Inflammatory macrophage treated with lipopolysaccharide for 4 hours (primary cell): ENCODE data around the gene CDAN1.

Source experiments
- DNase-seq: peaks from one replicate; pipeline ENCODE4 v3.0.0-alpha.2; 2020

Gene CDAN1

GRCh38 chr15:42734076-42734672, 2.8 kb downstream of the CDAN1 start:
- DNase-seq, result no peak

DNA sequence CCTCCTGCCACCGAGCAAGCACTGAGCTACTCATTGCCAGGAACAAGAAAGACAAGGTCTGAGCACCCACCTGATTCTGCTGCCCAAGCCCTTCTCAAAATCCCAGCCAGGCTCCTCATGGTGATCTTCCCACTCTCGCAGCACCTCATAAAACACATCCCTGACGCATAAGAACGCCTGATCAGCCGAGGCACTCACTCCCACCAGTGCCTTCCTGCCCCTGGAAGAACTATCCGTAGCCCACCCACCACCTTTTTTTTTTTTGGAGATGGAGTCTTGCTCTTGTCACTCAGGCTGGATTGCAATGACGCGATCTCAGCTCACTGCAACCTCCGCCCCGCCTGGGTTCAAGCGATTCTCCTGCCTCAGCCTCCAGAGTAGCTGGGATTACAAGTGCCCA, 3.9 kb downstream of the CDAN1 start:
- DNase-seq, result no peak

DNA sequence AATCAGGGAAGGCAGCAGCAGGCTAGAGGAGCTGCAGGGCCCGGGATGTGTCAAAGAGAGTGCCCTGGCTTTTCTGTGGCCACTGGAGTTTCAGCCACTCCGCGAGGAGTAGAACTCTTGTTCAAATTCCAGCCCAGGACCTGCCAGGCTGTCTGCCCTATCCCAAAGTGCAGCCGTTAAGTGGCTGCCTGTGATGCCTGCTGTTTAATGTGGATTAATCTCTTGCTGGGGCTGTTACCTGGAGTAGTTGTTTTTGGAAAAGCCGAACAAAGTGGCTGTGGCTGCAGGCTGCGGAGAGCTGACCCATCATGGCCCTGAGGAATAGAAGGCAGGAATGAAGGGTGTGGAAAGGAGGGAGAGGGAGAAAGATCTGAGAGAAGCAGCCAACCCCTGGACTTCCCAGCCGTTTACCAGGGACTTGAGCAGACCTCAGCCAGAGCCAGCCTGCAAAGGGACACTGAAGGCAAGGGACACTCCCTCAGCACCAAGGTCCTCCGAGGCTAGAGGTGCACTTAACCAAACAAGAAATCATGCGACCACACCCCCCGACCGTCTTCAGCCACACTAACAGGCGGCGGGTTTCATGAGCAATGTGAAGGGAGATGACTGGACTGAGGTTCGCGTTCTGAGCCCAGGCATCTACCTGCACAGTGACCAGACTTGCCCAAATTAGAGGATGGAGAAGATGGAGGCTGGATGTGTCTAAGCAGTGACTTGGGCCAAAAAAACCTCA, 4.7 kb downstream of the CDAN1 start:
- no peak for DNase-seq

DNA sequence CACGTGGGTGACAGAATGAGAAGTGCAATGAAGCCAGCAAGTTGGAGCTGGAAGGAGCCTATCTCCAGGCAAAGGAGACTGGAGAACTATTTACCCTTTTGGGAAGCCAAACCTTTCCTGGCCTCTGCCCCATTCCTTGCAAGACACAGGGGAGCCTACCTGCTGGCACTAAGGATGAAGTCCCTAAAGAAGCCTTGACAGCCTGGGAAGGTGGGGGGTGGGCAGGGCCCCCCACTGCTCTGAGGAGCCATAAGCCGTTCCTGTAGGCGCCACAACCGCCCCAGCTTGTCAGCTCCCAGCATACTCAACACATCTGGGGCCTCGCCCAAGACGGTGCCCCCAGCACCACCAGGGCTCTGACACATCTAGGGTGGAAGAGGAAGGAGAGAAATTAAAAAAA, 5.5 kb downstream of the CDAN1 start:
- no peak for DNase-seq

DNA sequence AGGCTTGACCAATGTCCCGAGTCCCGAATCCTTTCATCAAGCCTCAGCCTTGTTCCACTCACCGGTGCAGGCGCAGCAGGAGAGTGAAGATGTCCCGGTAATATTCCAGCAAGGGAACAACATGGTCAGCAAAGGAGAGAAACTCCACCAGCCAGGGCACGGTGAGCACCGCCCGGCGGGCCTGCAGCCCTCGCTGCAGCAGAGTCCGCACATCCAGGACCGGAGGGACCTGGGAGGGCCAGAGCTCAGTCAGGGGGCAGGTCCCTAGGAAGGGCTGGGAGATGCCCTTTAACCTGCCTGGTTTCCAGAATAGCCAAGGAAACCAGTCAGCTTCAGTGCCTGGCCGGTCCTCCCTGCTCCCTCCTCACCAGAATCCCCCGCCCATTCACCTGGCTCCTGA, 6.4 kb downstream of the CDAN1 start:
- no peak for DNase-seq

GRCh38 chr15:42730135-42730534, 6.8 kb downstream of the CDAN1 start:
- DNase-seq, result no peak

DNA sequence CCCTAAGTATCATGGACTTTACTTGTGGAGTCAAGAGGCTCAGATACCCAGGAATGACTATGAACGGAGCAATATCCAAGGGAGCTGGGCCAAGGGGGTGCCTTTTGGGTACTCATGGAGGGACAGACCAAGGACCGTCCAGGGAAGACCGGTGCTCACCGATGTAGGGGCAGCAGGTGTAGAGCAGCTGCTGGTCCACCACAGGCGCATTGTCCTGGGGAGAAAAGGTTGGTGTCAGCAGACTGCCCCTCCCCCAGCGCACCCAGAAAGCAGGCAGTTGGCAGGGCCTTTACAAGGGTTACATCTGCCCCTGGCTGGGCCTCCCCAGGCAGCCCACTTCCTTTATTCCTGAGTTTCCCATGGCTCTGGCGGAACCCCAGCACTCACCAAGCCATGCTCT, 7.5 kb downstream of the CDAN1 start:
- DNase-seq, result no peak

- no peak for DNase-seq
Observed at GRCh38 chr15:42728972-42729371, 8.0 kb downstream of the CDAN1 start.

DNA sequence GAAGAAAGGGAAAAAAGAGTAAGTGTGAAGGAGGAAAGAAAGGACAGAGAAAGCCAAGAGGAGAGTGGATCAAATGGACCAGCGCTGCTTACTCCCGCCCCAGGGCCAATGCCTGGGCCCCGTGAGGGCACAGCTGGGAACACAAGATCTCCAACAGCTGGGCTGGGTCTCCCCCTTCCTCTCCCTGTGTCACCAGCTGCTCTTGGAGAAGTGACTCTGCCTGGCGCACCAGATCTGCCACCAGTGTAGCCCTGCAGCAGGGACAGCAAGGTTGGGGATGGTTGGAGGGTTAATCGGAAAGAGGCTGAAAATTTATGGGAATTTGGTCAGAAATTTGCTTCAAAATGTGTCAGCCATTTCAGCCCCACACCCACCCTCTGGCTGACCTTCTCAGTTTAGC, 8.4 kb downstream of the CDAN1 start:
- no peak for DNase-seq

GRCh38 chr15:42727750-42728381, 9.1 kb downstream of the CDAN1 start:
- no peak for DNase-seq

DNA sequence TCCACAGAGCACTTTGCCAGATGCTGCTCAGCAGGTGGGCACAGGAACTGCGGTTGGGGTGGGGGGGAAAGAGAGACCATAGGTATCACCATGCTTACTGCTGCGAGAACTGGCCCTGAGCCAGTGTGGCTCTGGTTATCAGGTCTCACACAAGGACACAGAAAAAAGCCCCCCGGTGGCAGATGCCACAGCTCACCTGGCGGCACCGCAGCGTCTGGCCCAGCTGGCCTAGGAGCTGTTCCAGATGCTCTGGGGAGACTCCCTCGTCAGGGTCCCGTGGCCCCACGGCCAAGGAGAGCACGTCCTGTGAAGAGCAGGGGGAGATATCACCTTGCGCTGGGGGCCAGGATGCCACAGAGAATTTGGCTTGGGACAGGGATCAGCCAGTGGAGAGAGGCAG, 10.8 kb downstream of the CDAN1 start:
- no peak for DNase-seq

DNA sequence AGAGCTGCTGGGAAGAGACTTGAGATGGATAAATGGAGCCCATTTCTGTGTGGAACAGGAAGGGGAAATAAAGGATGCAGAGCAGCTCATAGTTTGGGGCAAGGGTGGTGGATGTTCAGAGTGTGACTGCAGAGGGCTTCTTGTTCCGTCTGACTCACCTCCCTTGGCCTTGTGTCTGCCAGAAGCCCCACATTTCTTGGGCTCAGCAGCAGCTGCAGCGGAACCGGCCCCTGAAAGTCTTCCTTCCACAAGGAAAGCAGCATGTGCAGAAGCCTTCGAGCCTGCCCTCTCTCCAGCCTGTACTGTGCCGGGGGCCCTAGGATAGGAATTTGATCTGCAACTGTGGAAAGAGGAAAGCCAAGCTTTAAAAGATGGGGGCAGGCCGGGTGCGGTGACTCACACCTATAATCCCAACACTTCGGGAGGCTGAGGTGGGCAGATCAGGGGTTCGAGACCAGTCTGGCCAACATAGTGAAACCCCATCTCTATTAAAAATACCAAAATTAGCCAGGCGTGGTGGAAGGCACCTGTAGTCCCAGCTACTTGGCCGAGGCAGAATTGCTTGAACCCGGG, 11.5 kb downstream of the CDAN1 start:
- DNase-seq, result no peak

- DNase-seq, result no peak
Observed at GRCh38 chr15:42724276-42724675, 12.7 kb downstream of the CDAN1 start.

DNA sequence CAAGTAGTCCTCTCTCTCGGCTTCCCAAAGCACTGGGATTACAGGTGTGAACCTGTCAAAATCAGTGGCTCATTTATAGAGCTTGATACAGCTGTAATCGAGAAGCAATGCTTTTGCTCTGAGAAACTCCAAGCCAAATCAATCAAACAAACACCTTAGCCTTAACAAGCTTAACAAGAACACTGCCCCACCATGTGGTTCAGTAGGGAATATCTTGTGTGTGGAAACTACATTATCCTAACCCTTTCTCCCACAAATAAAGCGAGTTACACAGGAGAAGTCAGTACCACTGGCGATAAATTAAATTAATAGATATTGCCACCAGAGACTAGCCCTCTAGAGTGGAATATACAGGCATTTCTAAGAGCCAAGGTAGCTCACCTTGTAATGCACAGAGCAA, 13.9 kb downstream of the CDAN1 start:
- DNase-seq, result no peak

DNA sequence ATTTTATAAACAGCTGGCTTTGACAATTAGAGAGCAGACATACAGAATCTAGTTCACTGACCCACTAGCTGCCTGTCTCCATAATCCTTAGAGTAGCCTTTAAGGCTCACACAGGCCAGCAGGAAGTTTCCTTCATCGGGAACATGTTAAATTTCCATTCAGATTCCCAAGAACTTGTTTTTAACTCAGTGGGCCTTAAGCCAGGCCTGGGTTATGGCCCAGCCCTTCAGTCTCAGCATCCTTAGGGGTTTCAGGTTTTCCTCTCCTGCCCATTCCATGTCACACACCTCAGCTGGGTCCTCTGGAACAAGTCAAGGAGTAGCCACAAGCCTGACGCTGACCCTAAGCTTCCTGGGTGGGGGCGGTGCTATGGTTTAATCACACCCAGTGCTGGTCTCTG, 15.0 kb downstream of the CDAN1 start:
- DNase-seq, result no peak

- no peak for DNase-seq
Observed at GRCh38 chr15:42721016-42721415, 15.9 kb downstream of the CDAN1 start.

DNA sequence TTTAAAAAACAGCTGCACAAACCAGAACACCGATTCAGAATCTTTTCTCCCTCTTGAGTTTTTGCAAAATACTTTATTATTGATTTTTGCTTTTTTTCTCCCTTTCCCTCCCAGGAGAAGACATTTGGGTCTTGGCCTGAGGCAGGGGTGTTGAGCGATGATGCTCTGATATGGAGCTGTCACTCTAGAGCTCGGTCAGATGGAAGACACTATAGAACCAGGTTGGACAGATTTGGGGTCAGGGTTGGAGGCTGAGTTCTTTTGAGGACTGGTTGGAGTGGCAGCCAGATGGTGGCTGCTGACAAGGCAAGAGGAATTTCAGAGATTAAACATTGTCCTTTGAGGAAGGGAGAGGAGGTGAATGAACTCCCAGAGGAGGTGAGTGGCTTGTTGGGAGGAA, 16.9 kb downstream of the CDAN1 start:
- no peak for DNase-seq

DNA sequence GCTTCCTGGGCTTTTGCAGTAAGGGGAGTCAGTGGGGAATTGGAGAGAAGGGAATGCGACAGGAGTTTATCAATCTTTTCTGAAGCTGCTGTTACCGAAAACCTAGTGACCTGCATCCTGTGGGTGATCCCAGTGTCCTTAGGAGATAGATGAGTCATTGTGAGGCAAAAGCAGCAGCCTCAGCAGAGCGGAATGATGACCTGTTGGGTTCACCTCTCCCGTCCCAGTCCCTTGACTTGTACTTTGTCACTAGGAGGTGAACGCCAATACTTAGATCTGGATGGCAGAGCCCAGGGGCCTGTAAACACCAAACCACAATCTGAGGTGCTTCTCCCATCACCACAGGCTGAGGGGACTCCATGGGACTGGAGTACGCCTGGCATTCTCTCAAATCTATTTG, 17.9 kb downstream of the CDAN1 start:
- no peak for DNase-seq

GRCh38 chr15:42716626-42717025, 20.3 kb downstream of the CDAN1 start:
- no peak for DNase-seq

GRCh38 chr15:42716125-42716524, 20.8 kb downstream of the CDAN1 start:
- no peak for DNase-seq

DNA sequence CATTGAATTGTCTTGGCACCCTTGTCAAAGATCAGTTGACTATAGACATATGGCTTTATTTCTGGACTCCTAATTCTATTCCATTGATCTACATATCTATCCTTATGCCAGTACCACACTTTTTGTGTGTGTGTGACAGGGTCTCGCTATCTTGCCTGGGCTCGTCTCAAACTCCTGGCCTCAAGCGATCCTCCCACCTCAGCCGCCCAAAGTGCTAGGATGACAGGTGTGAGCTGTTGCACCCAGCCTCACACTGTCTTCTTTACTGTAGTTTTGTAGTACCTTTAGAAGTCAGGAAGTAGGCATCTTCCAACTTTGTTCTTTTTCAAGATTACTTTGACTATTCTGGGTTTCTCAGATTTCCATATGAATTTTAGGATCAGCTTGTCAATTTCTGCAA, 24.3 kb downstream of the CDAN1 start:
- DNase-seq, result no peak

DNA sequence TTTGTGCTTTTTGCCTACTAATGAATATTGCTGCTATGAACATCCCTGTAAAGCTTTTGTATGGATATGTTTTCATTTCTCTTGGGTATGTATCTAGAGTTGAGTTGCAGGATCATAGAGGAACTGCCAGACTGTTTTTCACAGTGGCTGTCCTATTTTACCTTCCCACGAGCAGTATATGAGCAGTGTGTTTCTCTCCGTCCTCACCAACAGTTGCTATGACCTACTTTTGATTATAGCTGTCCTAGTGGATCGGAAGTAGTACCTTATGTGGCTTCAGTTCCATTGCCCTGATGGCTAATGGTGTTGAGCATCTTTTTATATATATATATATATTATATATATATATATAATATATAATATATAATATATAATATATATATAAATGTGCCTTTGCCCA, 25.2 kb downstream of the CDAN1 start:
- DNase-seq, result no peak

DNA sequence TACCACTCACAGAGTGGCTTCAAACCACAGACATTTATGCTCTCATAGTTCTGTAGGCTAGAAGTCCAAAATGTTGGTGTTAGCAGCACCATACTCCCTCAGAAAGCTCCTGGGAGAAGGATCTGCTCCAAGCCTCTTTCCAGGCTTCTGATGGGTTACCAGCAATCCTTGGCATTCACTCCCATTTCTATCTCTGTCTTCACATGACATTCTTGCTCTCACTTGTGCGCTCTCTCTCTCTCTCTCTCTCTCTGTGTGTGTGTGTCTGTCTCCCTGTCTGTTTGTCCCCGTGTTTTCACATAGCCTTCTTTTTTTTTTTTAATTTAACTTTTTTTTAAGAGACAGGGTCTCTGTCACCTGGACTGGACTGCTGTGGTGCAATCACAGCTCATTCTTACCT, 26.3 kb downstream of the CDAN1 start:
- DNase-seq, result no peak

GRCh38 chr15:42707873-42708544, 28.9 kb downstream of the CDAN1 start:
- no peak for DNase-seq
